Measurements from ENCODE around the gene THG1L.
"Not testable (repeated sequence)": the region's sequence is repeated elsewhere in the genome, so short reads cannot be mapped to it uniquely, and the experiment has no call there.

THG1L gene

DNA sequence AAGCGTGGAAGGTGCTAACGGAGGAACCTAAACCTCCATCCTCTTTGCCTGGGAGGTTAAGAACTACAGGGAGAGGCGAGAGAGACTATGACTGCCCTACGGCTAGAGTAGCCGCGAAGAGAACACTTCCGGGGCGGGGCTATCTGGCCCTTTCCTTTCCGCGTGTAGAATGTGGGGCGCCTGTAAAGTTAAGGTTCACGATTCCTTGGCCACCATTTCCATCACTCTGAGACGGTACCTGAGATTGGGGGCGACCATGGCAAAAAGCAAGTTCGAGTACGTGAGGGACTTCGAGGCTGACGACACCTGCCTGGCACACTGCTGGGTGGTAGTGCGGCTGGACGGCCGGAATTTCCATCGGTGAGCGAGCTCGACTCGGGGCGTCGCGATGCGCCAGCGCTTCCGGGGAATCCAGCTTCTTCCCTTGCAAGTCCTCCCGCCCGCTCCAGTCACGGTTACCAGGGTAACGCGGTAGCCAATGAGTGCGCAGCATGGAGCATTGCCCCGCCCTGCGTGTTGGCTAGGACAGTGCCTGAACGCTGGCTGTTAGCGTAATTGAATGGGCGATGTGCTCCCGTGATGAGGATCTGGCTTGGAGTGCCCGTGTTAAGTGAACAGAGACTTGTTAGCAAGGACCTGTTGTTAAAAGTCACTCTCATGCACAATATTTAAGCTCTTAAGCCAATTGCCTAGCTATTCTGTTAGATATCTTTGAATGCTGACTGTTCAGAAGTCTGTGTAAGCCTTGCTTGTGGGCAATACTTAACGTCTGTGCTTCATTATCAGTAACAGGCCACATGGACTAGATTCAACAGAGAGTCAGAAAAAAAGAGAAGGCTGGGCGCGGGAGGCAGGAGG, at the start of gene THG1L:
THG1L (plus strand) TSS at position 149 of the 858 bp plus-strand sequence; CDS start at position 170, 21 bp downstream.
- peak; percentile 99 for DNase-seq

DNA sequence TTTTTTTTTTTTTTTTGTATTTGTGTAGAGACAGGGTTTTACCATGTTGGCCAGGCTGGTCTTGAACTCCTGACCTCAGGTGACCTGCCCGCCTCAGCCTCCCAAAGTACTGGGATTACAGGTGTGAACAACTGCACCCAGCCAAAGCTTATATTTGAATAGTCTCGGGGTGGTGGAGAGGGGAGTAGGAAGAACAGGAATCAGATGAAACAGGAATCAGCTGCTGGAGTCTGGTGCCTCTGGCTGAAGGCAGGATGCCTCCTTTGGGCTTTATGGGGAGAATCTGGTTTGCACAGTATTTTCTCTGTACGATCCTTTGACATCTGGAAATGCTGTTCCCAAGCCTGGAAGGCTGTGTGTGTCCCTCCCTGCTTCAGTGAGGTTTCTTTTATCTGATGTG, 49.0 kb upstream of the THG1L start:
- no peak for DNase-seq

DNA sequence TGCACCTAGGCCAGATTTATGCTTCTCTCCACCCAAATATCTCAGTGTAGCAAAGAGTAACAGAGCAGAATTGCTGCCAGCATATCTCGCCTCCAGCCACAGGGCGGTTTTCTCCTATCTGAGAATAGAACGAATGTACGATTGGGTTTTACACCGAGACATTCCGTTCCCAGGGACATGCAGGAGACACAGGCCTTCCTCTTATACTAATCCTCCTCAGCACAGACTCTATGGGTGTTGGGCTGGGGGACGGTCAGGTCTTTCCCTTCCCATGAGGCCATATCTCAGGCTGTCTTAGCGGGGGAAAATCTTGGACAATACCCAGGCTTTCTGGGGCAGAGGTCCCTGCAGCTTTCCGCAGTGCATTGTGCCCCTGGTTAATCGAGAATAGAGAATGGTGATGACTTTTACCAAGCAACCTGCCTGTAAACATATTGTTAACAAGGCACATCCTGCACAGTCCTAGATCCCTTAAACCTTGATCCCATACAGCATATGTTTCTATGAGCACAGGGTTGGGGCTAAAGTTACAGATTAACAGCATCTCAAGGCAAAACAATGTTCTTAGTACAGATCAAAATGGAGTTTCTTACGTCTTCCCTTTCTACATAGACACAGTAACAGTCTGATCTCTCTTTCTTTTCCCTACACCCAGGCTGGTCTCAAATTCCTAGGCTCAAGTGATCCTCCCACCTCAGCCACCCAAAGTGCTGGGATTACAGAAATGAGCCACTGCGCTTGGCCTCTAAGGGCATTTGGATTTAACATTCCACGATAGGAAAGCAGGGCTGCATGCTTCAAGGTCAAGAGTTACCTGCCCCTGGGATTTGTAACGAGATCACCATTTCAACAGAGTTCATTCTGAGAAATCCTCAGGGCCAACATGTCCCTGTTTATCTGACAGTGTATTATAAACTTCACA, 44.7 kb upstream of the THG1L start:
- not testable (repeated sequence) for DNase-seq

DNA sequence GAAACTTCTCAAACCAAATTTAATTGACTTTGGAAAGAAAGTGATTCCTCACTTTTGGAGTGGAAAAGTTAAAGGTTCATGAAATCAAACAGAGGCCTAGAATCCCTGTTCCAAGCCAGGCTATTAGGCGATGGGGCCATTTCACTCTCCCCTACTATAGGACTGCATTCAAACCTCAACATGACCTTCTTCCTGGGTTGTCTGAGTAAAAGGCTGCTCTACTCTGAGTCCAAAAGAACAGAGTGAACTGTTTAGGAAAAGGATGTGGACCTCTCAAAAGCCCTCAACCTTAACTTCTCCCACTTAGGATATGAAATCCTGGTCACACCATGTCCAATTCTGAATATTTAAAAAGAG, 44.0 kb upstream of the THG1L start:
- DNase-seq: no peak

DNA sequence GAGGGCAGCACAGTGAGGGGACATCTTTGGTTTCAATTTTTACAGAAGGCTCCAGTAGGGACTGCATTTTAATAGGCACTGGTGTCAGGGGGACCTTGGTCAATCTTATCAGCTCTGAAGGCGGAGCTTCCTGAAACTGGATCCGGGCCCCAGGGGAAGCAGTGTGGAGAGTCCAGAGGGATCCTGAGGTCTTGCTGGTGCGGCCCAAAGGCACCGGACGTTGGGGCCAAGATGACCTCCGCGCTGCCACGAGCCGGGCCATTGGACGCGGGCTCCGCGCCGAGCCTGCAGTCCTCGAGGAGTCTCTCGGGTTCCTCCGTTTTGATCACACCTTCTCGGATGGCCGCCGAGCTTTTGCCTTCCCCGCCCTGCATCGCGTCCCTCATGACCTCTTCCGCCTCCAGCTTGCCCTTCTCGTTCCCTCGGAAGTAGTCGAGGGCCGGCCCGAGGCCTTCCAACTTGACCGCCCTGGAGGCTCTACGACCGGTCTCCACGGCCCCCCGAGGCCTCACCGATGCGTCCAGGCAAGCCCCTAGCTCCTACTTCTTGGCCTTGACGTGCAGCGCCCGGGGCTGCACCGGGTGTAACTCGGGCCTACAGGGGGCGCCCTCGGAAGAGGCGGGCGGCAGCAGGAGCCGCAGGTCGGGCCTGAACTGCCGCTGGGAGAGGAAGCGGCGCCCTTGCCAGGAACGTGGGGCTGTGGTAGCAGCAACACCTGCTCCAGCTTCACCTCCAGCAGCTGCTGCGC, 41.1 kb upstream of the THG1L start:
- DNase-seq: peak; percentile 41

DNA sequence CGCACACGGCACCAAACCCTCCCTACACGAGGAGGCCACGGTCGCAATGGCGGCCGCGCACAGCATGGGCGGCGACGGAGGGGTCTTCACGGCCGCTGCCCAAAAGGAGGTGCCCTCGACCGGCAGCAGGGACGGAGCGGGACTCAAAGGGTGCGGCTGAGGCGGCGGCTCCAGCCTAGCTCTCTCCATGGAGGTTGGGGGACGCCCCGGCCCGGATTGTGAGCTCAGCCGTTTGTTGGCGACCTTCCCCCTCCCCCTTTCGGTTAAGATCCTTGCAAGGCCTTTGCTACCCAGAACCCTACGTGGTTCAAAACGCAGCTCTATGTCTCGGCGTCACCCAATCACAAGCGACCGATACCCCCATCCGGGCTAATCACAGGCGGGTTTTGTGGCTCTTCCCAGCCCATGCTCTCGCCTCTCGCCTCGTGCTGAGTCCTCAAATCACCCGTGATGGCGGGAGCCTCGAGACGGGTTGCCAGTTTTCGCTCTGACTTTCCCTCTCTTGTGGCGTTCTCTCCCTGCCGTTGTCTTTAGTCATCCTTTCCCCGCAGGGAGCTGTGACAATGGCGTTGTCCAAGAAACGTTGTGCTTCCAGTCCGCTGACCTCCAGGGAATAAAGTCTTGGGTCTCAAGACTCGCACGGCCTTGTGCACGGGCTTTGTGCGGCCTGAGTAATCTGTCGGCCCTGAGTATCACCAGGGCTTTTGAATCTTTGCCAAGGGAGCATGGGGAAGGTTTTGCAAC, 40.4 kb upstream of the THG1L start:
- no peak for DNase-seq

DNA sequence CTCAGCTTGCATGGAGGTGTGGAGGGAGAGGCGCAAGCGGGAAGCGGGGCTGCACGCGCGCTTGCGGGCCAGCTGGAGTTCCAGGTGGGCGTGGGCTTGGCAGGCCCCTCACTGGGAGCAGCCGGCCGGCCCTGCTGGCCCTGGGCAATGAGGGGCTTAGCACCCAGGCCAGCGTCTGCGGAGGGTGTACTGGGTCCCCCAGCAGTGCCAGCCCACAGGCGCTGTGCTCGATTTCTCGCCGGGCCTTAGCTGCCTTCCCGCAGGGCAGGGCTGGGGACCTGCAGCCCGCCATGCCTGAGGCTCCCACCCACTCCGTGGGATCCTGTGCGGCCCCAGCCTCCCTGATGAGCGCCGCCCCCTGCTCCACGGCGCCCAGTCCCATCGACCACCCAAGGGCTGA, 37.4 kb upstream of the THG1L start:
- DNase-seq: not testable (repeated sequence)

DNA sequence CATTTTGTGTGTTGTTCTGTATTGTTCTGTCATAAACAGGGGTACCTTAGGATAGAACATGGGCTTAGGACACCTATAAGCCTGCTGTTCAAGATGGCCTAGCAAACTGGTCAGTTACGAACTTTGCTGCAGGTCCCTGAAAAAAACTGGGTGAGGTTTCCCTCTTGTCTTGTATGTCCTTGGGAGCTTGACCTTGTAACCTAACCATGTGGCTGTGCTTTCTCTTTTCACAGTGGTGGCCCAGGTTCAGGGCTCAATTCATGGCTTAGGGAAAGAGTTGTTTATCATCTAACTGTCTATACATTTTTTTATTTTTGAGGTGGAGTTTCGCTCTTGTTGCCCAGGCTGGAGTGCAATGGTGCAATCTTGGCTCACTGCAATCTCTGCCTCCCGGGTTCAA, 35.1 kb upstream of the THG1L start:
- DNase-seq: not testable (repeated sequence)

DNA sequence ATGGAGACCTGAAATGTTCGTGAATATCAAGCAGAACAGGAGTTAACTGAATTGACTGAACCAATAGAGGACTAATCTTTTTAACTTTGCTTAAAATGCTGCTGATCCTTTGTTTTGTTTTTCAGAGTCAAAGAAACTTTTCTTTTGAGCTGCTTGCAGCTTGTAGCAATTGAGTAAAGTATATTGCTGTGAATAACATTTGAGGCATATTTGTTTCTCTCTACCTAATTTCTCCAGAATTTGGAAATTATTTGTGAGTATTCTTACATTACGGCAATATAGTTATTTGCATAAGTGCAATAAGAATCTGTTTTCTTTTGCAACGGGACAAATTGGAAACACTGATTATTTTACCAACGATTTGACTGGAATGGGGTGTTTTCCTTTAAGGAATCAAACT, 32.5 kb upstream of the THG1L start:
- not testable (repeated sequence) for DNase-seq

DNA sequence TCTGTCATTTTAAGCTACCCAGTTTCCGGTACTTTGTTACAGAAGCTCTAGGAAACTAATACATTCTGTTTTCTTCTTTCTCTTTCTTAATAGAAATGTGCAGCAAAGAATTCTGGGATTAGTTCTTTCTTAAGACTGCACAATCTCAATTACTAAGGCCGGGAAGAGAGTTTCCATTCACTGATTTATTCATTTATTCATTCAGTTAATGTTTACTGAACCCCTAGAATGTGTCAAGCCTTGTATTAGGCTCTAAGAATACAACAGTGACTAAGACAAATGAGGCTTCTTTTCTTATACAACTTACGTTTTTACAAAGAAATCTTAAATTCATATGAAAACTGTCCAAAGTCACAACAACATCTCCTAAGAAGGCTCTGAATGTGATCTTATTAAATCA, 27.5 kb upstream of the THG1L start:
- DNase-seq: no peak

DNA sequence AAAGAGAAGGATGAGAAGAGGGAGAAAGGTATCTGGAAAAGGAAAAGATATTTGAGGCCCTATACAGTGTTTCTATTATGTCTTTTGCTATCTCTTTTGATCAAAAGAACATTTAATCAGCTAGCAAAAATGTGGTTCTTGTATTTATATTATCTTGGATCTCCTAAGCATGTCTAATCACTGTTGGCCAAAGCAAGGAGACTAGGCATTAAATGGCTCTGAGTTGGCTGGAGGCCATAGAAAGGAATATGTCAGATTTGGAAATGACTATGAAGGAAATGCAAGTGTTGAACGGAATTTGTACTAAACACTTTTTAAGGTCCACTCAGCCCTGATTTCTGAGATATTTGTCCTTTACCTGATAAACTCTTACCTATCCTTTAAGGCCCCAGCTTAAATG, 22.4 kb upstream of the THG1L start:
- no peak for DNase-seq

DNA sequence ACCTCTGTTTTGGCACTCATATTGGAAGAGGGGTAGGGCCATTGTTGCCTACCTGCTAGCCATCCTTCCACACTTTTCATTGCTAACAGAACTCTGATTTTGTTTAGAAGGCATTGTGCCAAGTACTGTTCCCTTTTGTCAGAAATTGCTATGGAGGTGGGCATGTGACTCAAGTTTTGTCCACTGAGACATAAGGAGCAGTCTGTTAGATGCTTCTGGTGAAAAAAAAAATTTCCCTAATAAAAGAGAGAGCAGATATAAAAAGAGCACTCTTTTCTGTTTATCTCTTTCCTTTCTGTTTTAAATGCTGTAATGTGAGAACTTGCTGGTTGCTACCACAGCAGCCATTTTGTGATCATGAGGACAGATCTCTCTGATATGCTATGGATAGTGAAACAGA, 21.9 kb upstream of the THG1L start:
- DNase-seq: no peak

DNA sequence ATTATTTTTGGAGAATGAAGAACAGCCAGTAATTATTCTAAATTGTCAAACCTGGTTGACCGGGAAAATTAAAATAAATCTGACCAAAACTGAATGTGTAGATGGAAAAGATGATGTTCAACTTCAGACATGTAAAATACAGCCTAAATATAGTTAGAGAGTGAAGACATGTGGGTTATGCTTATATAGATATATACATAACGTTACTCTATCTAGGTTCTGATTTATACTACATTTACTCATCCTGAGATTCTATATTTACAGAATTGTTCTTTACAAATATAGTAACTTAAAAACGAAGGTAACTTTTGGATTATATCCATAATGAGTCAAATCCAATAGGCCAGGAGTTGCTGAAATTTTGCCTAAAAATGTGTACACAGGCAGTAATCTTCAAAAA, 20.8 kb upstream of the THG1L start:
- DNase-seq: no peak

DNA sequence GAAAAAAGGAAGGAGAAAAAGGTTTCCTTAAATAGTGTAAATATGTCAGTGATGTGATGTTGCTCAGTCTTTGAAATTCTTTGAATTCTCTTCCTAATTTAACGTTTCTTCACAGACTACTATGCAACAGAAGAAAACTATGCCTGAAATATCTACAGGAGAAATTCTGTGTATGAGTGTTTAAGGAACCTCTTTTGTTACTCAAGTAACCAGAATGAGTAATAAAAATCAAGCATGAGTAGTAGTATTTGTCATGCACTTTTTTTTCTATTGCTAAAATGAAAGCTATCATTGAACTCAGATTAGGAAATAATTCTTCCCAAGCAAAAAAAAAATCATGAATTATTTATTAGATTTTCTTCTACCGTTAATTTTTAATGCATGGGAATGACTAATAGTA, 20.3 kb upstream of the THG1L start:
- peak; percentile 51 for DNase-seq

DNA sequence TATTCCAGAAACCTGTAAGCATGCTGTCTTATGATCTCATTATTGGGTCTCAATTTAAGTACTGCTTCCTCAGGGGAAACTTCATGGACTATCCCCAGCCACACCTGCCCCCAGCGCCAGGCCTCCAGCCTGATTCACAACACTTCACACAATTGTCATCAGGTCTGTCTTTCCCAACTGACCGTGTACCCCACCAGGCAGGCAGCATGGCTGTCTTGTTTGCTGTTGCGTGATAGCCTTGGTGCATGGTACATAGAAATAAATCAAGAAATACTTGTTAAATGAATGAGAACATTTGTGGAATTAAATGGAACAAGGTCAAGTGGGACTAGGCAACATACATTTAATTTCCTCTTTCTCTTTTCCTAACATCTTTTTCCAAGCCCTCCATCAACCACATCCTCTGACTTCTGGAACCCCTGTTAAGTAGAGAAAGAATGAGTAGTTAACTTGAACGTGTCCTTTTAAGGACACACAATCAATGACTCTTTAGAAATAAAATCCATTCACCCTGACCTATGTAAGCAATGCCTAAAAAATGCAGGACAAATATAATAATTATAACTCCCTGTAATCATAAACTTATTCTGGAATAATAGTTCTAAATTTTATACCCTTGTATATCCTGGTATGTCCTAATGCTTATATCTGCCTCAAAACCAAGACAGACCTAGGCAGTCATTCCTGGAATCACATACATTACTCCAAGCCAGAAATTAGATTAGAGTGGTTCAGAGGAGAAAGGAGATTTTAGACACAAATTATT, 17.2 kb upstream of the THG1L start:
- no peak for DNase-seq

DNA sequence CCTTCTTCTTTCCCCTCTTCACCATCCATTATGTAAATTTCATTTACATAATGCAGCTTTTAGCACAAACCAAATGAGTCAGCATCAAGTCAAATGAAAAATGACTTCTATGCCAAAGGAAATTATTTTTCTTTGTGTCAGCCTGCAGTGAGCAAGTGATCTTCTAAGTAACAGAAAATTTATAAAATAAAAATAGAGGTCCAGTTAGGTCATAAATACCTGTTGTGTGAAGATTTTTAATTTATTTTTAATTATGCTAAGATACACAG, 16.7 kb upstream of the THG1L start:
- DNase-seq: no peak

DNA sequence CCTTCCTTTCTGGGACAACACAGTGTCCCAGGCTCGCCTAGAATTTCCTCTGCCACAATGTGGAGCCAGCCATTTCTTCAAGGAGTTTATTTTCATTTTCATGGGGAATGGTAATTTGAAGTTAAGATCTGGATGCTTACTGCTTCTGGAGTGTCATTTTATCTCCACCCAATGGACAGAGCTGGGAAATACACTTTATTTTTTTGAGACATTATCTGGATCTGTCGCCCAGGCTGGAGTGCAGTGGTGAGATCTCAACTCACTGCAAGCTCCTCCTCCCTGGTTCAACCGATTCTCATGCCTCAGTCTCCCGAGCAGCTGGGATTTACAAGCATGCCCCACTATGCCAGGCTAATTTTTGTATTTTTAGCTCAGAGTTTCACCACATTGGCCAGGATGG, 12.7 kb upstream of the THG1L start:
- peak; percentile 64 for DNase-seq

DNA sequence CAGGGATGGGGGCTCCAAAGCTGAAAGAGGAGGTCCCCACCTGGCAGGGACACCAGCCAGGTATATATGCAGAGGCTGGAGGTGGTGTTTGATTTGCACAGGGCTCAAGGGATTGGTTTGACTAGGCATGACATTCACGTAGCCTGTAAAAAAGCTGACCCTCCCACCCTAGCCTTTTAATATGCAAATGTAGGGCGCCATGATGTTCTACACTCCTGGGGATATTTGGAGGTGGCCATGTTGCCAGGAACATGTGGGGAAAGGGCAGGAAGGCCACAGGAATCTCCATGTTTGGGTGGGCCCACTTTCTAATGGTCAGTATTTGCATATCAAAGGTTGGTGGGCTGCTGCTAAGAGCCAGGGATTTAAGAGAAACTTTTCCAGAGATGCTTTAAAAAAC, 12.0 kb upstream of the THG1L start:
- DNase-seq: no peak

DNA sequence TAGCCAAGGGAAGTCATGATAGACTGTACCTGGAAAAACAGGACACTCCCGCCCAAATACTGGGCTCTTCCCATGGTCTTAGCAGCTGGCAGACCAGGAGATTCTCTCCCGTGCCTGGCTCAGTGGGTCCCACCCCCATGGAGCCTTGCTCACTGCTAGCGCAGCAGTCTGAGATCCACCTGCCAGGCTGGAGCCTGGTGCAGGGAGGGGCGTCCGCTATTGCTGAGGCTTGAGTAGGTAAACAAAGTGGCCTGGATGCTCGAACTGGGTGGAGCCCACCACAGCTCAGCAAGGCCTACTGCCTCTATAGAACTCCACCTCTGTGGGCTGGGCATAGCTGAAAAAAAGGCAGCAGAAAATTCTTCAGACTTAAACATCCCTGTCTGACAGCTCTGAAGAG, 10.1 kb upstream of the THG1L start:
- no peak for DNase-seq

DNA sequence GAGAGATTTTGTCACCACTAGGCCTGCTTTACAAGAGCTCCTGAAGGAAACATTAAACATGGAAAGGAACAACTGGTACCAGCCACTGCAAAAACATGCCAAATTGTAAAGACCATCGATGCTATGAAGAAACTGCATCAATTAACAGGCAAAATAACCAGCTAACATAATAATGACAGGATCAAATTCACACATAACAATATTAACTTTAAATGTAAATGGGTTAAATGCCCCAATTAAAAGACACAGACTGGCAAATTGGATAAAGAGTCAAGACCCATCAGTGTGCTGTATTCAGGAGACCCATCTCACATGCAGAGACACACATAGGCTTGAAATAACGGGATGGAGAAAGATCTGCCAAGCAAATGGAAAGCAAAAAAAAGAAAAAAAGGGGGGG, 8.3 kb upstream of the THG1L start:
- DNase-seq: not testable (repeated sequence)

DNA sequence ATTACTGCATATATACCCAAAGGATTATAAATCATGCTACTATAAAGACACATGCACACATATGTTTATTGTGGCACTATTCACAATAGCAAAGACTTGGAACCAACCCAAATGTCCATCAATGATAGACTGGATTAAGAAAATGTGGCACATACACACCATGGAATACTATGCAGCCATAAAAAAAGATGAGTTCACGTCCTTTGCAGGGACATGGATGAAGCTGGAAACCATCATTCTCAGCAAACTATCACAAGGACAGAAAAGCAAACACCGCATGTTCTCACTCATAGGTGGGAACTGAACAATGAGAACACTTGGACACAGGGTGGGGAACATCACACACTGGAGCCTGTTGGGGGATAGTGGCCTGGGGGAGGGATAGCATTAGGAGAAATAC, 4.6 kb upstream of the THG1L start:
- DNase-seq: not testable (repeated sequence)

DNA sequence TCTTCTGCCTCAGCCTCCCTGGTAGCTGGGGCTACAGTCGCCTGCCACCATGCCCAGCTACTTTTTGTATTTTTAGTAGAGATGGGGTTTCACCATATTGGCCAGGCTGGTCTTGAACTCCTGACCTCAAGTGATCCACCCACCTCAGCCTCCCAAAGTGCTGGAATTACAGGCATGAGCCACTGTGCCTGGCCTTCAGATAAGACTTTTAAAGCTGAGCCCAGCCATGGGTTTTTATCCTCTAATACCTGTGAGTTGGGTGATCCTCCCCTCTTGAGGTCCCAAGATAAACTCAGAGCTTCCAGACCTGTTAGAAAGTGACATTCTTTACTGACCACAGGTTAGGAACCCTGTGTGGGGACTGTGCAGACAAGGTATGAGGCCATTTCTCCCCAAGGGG, 3.4 kb upstream of the THG1L start:
- DNase-seq: not testable (repeated sequence)
